HepG2 (cell line): ENCODE data around the gene GDAP1L1. TPM values are rescaled to one million over a fixed set of nuclear protein-coding genes. Genes with fewer than 3 reads are reported as not detected.

ENCODE experiments used
- KLF11 ChIP-seq: IDR thresholded peaks from 2 replicates; pipeline ENCODE4 v1.6.1; 2016; ENCODE audit warnings: missing compliant biosample characterization
- KMT2B ChIP-seq: IDR thresholded peaks from 2 replicates; pipeline ENCODE4 v1.6.1; 2016; ENCODE audit warnings: missing genetic modification reagents, missing compliant biosample characterization
- MAFK ChIP-seq, 2 experiments: IDR thresholded peaks in 1 of 2; conservative IDR thresholded peaks in 1 of 2; 2 replicates each; pipeline ENCODE4 v1.6.1; 2011; ENCODE audit warnings: improper control_type of control experiment in 2 of 2, low read length in 2 of 2
- POGZ ChIP-seq: sonication (generic); formaldehyde crosslinking; IDR thresholded peaks from 2 replicates; pipeline ENCODE4 v1.4.0; 2020; ENCODE audit warnings: mild to moderate bottlenecking, missing genetic modification reagents
- RBFOX2 ChIP-seq: fragments of 200-400 bp; formaldehyde crosslinking; IDR thresholded peaks from 2 replicates; pipeline ENCODE4 v1.6.1; 2017; ENCODE audit warnings: low read depth, mild to moderate bottlenecking, low read length
- TEAD3 ChIP-seq: optimal IDR thresholded peaks from 2 replicates; pipeline ENCODE3; 2016; ENCODE audit warnings: borderline replicate concordance
- THAP11 ChIP-seq: IDR thresholded peaks from 2 replicates; pipeline ENCODE4 v1.6.1; 2016; ENCODE audit warnings: missing biosample characterization, missing genetic modification reagents
- ZNF451 ChIP-seq: sonication (generic); formaldehyde crosslinking; IDR thresholded peaks from 2 replicates; pipeline ENCODE4 v1.5.0; 2020; ENCODE audit warnings: mild to moderate bottlenecking, missing genetic modification reagents
- ZNF501 ChIP-seq: sonication (generic); formaldehyde crosslinking; IDR thresholded peaks from 2 replicates; pipeline ENCODE4 v1.5.1; 2020; ENCODE audit warnings: mild to moderate bottlenecking, moderate library complexity, missing genetic modification reagents
- ZNF768 ChIP-seq: sonication (generic); formaldehyde crosslinking; IDR thresholded peaks from 2 replicates; pipeline ENCODE4 v1.4.0; 2020; ENCODE audit warnings: missing genetic modification reagents
- polyA plus RNA-seq, 8 experiments: library from polyadenylated mRNA; depleted of rRNA in 3 of 8; stranded (reverse) in 7 of 8; unstranded in 1 of 8; fragments of >200 nt; fragmentation: Illumina TruSeq in 4 of 8; extraction: Trizol in 4 of 8; gene quantifications; 2 replicates each; pipeline versions ENCODE4 v1.2.1 to v1.2.3, GENCODE V29; 2011 to 2016; ENCODE audit warnings: low read depth in 4 of 8, missing spikeins in 1 of 8, mixed read lengths in 1 of 8; ENCODE audit not compliant: insufficient read depth in 1 of 8
- total RNA-seq, 5 experiments: library from RNA; depleted of rRNA; stranded (reverse); fragments of >200 nt; fragmentation: Illumina TruSeq; extraction: Trizol; gene quantifications; 2 replicates each; pipeline ENCODE4 v1.2.3, GENCODE V29; 2016; ENCODE audit warnings: low read depth in 1 of 5
- TF ChIP-seq, protein P1 (sequence below): sonication (generic); formaldehyde crosslinking; IDR thresholded peaks from 2 replicates; pipeline ENCODE4 v1.8.0; 2022; ENCODE audit warnings: mild to moderate bottlenecking, missing genetic modification reagents; ENCODE audit not compliant: insufficient replicate concordance
- TF ChIP-seq, protein P2 (sequence below): sonication (generic); IDR thresholded peaks from 2 replicates; pipeline ENCODE4 v1.6.1; 2016; ENCODE audit warnings: low read depth, borderline replicate concordance
- TF ChIP-seq, protein P3 (sequence below): sonication (generic); formaldehyde crosslinking; IDR thresholded peaks from 2 replicates; pipeline ENCODE4 v1.4.0; 2020; ENCODE audit warnings: missing genetic modification reagents
- TF ChIP-seq, protein P4 (sequence below): sonication (generic); formaldehyde crosslinking; IDR thresholded peaks from 2 replicates; pipeline ENCODE4 v1.4.0; 2020; ENCODE audit warnings: missing genetic modification reagents
- TF ChIP-seq, protein P5 (sequence below): IDR thresholded peaks from 2 replicates; pipeline ENCODE4 v1.6.1; 2016; ENCODE audit warnings: missing compliant biosample characterization, missing genetic modification reagents, borderline replicate concordance

GDAP1L1 gene
- total and polyA plus RNA-seq, 2 of the 13 experiments (the other 11 are each of a cell fraction or from before 2014, with no cell fraction given), result 0.04 TPM; not detected in 1

DNA sequence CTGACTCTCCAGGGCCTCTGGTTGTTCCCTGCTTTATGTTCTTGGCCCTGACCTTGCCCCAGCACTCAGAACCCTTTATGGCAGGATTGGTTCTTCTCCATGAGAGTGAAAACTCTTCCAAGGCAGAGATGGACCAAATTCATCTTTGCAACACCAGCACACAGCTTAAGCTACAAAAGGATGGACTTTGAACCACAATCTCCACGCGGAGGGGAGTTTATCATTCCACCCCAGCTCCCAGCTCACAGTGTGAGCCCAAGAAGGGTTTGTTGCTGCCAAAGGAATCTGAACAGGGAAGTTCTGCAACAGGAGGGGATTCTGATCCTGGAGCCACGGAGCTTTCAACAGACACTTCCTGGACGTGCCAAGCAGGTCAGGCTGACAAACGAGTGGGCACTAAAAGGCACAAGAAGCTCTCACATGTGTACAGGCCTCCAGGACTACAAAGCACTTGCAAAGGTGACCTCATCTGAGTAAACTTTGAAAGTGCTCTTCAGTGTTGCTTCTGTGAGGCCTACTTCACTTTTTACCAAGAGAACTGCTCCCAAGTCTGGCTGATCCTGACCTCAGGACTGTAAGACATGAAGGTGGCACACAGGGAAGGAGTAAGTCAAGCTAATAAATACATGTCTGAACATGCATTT, 55.0 kb downstream of the GDAP1L1 start (continued):
- TF ChIP-seq, protein P1, sequence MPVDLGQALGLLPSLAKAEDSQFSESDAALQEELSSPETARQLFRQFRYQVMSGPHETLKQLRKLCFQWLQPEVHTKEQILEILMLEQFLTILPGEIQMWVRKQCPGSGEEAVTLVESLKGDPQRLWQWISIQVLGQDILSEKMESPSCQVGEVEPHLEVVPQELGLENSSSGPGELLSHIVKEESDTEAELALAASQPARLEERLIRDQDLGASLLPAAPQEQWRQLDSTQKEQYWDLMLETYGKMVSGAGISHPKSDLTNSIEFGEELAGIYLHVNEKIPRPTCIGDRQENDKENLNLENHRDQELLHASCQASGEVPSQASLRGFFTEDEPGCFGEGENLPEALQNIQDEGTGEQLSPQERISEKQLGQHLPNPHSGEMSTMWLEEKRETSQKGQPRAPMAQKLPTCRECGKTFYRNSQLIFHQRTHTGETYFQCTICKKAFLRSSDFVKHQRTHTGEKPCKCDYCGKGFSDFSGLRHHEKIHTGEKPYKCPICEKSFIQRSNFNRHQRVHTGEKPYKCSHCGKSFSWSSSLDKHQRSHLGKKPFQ, result no peak
- 0 out of 2 replicates have a peak, but pooled peaks have one; percentile 69 for TF ChIP-seq KLF11 (CRISPR knock-in tag)
- 0 out of 2 replicates have a peak, but pooled peaks have one; percentile 4 for TF ChIP-seq ZNF451 (CRISPR knock-in tag)
- TF ChIP-seq TEAD3 (CRISPR knock-in tag), result no peak
- TF ChIP-seq, protein P2, sequence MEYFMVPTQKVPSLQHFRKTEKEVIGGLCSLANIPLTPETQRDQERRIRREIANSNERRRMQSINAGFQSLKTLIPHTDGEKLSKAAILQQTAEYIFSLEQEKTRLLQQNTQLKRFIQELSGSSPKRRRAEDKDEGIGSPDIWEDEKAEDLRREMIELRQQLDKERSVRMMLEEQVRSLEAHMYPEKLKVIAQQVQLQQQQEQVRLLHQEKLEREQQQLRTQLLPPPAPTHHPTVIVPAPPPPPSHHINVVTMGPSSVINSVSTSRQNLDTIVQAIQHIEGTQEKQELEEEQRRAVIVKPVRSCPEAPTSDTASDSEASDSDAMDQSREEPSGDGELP, result peak; percentile 76; the same call in 1 of the 2 replicates
- TF ChIP-seq RBFOX2, result peak; percentile 43
- TF ChIP-seq MAFK (conservative IDR thresholded peaks at IDR 0.05 in 1 of 2, IDR thresholded peaks at IDR 0.05 in 1 of 2; ENCODE audit: low read length in 2 of 2), result no peak
- TF ChIP-seq THAP11 (CRISPR knock-in tag), result peak; percentile 80
- TF ChIP-seq, protein P3, sequence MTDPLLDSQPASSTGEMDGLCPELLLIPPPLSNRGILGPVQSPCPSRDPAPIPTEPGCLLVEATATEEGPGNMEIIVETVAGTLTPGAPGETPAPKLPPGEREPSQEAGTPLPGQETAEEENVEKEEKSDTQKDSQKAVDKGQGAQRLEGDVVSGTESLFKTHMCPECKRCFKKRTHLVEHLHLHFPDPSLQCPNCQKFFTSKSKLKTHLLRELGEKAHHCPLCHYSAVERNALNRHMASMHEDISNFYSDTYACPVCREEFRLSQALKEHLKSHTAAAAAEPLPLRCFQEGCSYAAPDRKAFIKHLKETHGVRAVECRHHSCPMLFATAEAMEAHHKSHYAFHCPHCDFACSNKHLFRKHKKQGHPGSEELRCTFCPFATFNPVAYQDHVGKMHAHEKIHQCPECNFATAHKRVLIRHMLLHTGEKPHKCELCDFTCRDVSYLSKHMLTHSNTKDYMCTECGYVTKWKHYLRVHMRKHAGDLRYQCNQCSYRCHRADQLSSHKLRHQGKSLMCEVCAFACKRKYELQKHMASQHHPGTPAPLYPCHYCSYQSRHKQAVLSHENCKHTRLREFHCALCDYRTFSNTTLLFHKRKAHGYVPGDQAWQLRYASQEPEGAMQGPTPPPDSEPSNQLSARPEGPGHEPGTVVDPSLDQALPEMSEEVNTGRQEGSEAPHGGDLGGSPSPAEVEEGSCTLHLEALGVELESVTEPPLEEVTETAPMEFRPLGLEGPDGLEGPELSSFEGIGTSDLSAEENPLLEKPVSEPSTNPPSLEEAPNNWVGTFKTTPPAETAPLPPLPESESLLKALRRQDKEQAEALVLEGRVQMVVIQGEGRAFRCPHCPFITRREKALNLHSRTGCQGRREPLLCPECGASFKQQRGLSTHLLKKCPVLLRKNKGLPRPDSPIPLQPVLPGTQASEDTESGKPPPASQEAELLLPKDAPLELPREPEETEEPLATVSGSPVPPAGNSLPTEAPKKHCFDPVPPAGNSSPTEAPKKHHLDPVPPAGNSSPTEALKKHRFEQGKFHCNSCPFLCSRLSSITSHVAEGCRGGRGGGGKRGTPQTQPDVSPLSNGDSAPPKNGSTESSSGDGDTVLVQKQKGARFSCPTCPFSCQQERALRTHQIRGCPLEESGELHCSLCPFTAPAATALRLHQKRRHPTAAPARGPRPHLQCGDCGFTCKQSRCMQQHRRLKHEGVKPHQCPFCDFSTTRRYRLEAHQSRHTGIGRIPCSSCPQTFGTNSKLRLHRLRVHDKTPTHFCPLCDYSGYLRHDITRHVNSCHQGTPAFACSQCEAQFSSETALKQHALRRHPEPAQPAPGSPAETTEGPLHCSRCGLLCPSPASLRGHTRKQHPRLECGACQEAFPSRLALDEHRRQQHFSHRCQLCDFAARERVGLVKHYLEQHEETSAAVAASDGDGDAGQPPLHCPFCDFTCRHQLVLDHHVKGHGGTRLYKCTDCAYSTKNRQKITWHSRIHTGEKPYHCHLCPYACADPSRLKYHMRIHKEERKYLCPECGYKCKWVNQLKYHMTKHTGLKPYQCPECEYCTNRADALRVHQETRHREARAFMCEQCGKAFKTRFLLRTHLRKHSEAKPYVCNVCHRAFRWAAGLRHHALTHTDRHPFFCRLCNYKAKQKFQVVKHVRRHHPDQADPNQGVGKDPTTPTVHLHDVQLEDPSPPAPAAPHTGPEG (CRISPR knock-in tag), result 0 out of 2 replicates have a peak, but pooled peaks have one; percentile 39
- TF ChIP-seq, protein P4, sequence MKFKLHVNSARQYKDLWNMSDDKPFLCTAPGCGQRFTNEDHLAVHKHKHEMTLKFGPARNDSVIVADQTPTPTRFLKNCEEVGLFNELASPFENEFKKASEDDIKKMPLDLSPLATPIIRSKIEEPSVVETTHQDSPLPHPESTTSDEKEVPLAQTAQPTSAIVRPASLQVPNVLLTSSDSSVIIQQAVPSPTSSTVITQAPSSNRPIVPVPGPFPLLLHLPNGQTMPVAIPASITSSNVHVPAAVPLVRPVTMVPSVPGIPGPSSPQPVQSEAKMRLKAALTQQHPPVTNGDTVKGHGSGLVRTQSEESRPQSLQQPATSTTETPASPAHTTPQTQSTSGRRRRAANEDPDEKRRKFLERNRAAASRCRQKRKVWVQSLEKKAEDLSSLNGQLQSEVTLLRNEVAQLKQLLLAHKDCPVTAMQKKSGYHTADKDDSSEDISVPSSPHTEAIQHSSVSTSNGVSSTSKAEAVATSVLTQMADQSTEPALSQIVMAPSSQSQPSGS (CRISPR knock-in tag), result peak; percentile 100
- TF ChIP-seq, protein P5, sequence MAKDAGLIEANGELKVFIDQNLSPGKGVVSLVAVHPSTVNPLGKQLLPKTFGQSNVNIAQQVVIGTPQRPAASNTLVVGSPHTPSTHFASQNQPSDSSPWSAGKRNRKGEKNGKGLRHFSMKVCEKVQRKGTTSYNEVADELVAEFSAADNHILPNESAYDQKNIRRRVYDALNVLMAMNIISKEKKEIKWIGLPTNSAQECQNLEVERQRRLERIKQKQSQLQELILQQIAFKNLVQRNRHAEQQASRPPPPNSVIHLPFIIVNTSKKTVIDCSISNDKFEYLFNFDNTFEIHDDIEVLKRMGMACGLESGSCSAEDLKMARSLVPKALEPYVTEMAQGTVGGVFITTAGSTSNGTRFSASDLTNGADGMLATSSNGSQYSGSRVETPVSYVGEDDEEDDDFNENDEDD, result peak; percentile 48; the same call in 1 of the 2 replicates
- peak; percentile 74 for TF ChIP-seq KMT2B (CRISPR knock-in tag)
- TF ChIP-seq ZNF501 (CRISPR knock-in tag), result peak; percentile 92
- TF ChIP-seq POGZ (CRISPR knock-in tag), result no peak
- no peak for TF ChIP-seq ZNF768
